Measurements from ENCODE around the gene POLR2B.
"Not testable (repeated sequence)": the region's sequence is repeated elsewhere in the genome, so short reads cannot be mapped to it uniquely, and the experiment has no call there.

Gene POLR2B

GRCh38 chr4:56986952-56987351, 8.3 kb downstream of the POLR2B start:
- DNase-seq, result no peak

DNA sequence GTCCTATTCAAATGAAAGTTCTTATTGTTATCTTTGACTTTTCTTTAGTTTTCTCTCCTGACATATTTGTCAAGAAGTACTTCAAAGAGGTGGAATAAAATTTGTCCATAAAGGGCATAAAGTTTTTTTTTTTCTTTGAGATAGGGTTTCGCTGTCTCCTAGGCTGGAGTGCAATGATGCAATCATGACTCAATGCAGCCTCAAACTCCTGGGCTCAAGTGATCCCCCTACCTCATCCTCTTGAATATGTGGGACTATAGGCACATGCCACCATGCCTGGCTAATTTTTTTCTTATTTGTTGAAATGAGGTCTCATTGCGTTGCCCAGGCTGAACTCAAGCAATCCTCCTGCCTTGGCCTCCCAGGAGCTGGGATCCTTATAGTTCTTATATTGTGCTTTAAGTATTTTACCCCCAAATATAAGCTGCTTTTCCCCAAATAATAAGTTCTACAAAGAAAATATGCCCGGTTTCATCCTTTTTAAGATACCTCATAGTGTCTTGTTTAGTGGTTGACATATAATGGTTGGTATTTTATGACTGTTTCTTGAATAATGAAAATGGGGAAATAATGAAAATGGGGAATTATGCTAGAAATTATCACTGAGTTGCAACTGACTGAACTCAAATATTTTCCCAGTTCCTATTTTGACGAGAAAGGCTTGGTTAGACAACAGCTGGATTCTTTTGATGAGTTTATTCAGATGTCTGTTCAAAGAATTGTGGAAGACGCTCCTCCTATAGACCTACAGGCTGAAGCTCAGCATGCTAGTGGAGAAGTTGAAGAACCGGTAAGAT, 11.6 kb downstream of the POLR2B start:
- peak; percentile 54 for DNase-seq

DNA sequence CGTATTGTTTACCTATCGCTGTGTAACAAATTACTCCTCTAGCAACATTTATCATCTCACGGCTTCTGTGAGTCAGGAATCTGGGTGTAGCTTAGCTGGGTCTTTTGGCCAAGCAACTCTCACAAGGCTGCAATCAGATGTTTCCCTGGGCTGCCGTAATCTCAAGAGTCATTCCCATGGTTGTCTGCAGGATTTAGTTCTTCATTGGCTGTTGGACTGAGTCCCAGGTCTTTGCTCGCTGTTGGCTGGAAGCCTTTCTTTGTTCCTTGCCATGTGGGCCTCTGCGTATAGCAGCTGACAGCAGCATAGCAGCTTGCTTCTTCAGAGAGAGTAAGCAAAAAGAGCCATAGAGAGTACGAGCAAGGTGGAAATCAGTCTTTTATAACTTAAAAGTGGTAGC, 16.8 kb downstream of the POLR2B start:
- peak; percentile 38 for DNase-seq

GRCh38 chr4:56999751-57000150, 21.1 kb downstream of the POLR2B start:
- DNase-seq, result no peak

GRCh38 chr4:57013543-57014120, 34.9 kb downstream of the POLR2B start:
- DNase-seq, result no peak

GRCh38 chr4:57018980-57019379, 40.3 kb downstream of the POLR2B start:
- no peak for DNase-seq

GRCh38 chr4:57020467-57021101, 41.9 kb downstream of the POLR2B start:
- peak; percentile 88 for DNase-seq

DNA sequence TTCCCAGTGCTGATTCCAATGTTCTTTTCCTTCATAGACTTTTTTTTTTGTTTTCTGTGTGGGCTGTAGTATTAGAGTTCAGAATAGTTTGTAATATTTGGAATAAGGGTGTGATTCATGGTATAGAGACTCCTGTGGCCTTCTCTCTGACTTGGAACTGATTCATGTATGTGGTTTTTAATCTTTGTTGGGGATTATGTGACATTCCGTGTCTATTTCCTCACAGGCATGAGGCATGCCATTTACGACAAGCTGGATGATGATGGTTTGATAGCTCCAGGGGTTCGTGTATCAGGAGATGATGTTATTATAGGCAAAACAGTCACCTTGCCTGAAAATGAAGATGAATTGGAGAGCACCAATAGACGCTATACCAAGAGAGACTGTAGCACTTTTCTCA, 44.4 kb downstream of the POLR2B start:
- peak; percentile 98 for DNase-seq

- no peak for DNase-seq
Observed at GRCh38 chr4:57034520-57034919, 55.8 kb downstream of the POLR2B start.

DNA sequence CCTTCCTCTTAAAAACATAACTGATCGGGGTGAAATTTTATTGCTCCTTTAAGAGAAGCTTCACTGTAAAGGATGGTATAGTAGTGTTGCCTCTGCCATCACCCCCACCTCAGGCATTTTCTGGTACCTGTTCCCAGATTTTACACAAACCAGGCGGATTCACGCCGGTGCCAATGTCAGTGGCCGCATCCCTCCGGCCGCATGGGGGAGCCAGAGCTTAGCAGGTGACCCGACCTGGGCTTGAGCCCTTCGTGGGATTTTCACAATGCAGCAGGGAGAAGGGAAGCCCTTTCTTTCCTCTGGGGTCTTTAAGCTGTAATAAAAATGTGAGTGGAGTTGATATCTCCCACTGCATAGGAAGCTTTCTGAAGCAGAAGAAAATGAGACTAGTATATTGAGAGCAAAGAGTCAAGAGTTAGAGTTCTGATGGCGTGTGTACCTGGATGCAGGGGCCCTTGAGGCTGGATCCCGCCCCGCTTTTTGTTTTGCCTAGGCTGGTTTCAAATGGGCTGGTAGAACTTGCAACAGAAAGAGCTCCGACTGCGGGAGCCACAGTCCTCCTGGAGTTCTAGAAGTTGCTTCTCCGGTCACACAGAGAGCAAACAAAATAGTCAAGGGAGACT, 59.4 kb downstream of the POLR2B start:
- DNase-seq, result peak; percentile 51

- peak; percentile 43 for DNase-seq
Observed at GRCh38 chr4:57039345-57039744, 60.6 kb downstream of the POLR2B start.

DNA sequence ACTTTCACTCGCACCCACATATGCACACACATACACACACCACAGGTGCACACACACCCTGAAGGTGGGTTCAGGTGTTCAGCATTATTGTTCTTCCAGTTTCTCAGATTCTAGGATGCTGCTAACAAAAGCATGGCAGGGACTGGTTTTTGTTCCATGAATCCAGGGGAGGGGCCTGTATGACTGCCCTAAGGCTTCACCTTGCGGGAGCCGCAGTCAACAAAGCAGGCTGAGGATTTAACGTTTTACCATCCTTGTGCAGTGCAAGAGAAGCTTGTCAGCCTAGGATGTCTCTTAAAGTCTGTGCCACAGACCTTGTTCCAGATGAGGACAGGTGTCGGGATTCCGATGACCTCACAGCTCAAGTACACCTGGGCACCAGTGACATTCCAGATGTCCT, 61.8 kb downstream of the POLR2B start:
- DNase-seq, result no peak

DNA sequence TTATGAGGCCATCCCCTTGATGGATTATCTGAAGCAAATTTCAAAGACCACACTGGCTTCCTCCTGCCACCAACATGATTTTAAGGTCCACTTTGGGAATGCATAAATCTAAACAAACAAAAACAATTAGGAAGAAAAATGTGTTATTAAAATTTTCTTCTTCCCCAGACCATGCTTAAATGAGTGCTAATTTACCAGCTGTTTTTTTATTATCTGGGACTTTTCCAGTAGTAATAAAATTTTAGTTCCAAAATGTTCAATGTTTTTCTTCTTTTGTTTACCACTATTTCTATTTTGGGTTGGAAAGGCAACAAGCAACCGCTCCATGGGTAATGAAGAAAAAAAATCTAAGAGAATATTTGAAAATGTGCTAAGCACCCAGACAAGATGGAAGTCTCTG, 62.3 kb downstream of the POLR2B start:
- DNase-seq, result no peak

DNA sequence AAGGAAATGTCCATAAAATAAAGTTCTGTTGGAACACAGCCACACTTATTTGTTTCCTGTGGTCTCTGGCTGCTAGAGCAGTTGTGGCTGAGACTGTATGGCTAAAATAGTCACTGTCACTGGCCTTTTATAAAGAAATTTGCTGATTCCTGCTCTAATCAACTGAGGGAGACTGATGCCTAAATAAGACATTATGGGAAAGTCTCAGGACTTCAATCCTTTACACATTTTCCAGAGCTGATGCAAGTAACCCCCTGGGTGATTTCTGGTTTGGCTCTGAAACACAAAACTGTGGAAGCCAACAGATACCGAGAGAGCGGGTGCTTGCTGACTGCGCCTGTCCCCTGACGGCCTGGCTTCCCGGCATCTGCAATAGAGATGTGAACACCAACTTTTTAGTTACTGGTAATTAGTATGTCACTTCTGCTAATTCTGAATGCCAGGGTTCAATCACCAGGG, 64.0 kb downstream of the POLR2B start:
- DNase-seq, result peak; percentile 76

DNA sequence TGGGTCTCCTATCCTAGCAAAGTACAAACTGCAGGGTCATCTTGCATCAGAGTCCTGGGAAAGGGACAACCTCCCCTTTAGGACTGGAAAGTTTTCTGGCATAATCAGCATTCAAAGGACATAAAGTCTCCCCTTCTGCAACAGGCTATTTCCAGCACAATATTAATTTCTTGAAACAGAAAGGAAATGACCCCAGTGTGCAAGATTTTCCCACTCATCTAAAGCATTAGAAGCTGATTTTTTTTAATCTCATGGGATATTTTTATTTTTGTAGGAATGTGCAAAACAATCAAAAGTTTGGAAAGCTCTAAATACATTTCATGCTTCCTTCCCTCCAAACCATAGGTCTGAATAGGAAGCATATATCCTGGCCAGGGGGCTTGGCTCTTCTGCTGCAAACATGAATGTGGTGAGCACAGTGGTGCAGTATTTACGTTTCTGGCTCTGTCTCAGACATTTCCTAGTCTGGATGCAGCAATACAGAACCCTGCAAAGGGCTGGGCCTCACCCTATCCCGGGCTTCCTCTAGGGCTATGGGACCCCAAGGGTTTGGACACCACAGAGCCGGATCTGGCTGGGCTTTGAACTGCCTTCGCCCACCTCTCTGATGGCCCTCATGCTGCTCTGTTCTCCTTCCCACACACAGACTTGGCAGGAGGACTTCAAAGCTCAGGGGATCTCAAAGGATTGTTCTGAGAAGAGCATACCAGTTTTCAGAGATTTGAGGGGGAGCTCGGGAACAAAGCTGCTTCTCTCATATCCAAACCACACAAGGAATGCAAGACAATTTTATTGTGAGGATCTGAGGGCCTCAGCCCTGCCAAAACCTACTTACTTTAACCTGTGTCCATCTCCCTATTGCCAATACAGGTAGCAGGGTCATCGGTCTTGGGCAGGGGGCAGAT, 64.9 kb downstream of the POLR2B start:
- DNase-seq, result peak; percentile 87

DNA sequence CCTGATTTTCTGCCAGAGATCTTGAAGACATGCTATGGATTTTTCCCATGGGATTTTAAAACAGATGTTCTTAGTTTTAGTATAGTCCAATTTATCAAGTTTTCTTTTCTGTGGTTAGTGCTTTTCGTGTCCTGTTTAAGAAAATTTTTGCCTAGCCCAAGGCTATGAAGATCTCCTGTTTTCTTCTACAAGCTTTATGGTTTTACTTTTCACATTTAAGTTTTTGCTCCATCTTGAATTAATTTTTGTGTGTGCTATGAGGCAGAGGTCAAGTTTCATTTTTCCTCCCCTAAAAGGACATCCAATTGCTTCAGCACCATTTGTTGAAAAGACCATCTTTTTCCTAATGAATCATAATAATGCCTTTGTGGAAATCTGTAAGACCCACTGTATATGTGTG, 65.6 kb downstream of the POLR2B start:
- peak; percentile 86 for DNase-seq

DNA sequence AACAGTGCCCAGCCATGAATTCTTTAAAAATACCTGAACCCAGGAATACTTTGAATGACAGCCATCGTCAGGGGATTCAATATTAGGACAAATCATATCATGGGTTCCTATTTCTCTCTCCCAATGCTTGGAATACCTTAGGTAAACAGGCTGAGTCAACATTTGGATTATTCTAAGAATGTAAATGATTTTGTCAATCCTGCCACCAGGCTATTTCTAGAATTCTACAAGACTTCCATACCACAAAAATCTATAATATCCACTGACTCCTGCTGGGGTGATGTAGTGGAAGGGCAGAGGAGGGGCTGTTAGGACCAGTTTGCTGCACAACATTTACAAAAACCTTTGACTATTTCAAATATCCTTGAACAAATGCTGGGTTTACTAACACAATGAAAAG, 66.3 kb downstream of the POLR2B start:
- peak; percentile 93 for DNase-seq

- DNase-seq, result not testable (repeated sequence)
Observed at GRCh38 chr4:57047046-57047445, 68.3 kb downstream of the POLR2B start.

- DNase-seq, result peak; percentile 79
Observed at GRCh38 chr4:57048590-57049304, 70.1 kb downstream of the POLR2B start.

DNA sequence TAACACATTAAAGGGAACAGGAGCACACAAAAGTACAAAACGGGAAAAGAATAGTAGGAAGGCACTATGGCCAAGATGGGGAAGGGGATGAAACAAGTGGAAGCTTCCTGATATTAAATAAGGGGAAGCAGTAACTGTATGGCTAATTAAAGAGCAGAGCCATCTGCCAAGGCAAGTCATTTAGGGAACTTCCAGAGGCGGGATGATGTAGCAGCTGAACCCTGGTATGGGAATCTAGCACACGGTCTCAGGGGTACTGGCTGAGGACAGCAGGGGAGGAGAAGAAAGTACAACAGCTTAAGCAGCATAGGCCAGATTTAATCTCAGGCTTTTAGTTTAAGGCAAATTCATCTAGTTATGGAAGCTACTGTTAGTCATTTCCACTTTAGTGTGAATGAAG, 72.4 kb downstream of the POLR2B start:
- no peak for DNase-seq

GRCh38 chr4:57051524-57051923, 72.8 kb downstream of the POLR2B start:
- no peak for DNase-seq

GRCh38 chr4:57053508-57053907, 74.8 kb downstream of the POLR2B start:
- DNase-seq, result peak; percentile 88

All from fibroblast of skin of back (primary cell).